ENCODE results near the gene DPRX. TPM values are rescaled to one million over a fixed set of nuclear protein-coding genes. Genes with fewer than 3 reads are reported as not detected.

The DPRX gene
- total and polyA plus RNA-seq, 2 experiments from 2014 or later = not detected

DNA sequence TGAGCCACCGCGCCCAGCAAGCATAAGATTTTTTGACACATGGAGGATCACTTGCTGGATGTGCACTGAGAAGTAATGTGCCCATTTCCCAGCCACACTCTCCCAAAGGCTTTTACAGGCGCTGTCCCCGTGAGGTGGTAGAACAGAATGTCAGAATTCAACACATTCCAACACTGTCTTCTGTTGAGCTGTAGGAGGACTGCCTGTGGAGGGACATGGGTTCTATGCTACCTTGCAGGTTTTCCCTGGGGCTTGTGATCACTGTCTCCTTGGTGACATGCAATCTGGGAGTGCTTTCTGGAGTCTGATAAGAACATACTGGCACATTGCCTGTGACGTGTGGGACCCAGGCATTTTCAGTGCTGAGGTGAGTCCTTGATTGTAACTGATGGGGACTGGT, 38.5 kb downstream of the DPRX start:
- TF ChIP-seq EZH2phosphoT487 (IDR thresholded peaks at IDR 0.05; ENCODE audit: low read depth, severe bottlenecking, unreplicated experiment) (no peak), EZH2 (IDR thresholded peaks at IDR 0.05; ENCODE audit: borderline replicate concordance) (no peak)
- Histone ChIP-seq H3K4me1 (ENCODE audit: insufficient read depth) (no peaks in the 10 kb centered on the region), H3K36me3 (replicated peaks; ENCODE audit: insufficient read depth, low read depth) (no peaks in the 10 kb centered on the region), H3K9me2 (replicated peaks; ENCODE audit: insufficient read depth) (no peaks in the 10 kb centered on the region), H3K79me2 (no peaks in the 10 kb centered on the region), H3K9me3 (ENCODE audit: low read depth) (no peaks in the 10 kb centered on the region), H3K27ac (no peak overlapping the region), H3K27me3 (no peaks in the 10 kb centered on the region), H3K4me3 (no peak overlapping the region), H4K20me1 (ENCODE audit: insufficient read depth, poor library complexity, severe bottlenecking) (no peaks in the 10 kb centered on the region), H3K4me2 (no peak overlapping the region), H2AFZ (no peak overlapping the region)
- WGBS (ENCODE audit: low lambda C conversion rate, missing lambda C conversion rate) = 74% methylated on average over 5 of the region's 5 CpGs
- no peak for DNase-seq (ENCODE audit: low spot score)

GRCh38 chr19:53671663-53672062, 39.9 kb downstream of the DPRX start:
- Histone ChIP-seq H4K20me1 (ENCODE audit: insufficient read depth, poor library complexity, severe bottlenecking) (no peaks in the 10 kb centered on the region), H3K4me2 (no peak overlapping the region), H3K9me2 (replicated peaks; ENCODE audit: insufficient read depth) (no peaks in the 10 kb centered on the region), H3K79me2 (no peaks in the 10 kb centered on the region), H3K27me3 (no peaks in the 10 kb centered on the region), H3K4me3 (no peak overlapping the region), H3K36me3 (replicated peaks; ENCODE audit: insufficient read depth, low read depth) (no peaks in the 10 kb centered on the region), H3K27ac (no peak overlapping the region), H2AFZ (no peak overlapping the region), H3K4me1 (ENCODE audit: insufficient read depth) (no peaks in the 10 kb centered on the region), H3K9me3 (ENCODE audit: low read depth) (no peaks in the 10 kb centered on the region)
- WGBS (ENCODE audit: low lambda C conversion rate, missing lambda C conversion rate) = 45% methylated on average over 3 of the region's 3 CpGs
- DNase-seq (ENCODE audit: low spot score) = no peak
- no peak for TF ChIP-seq EZH2 (IDR thresholded peaks at IDR 0.05; ENCODE audit: borderline replicate concordance)
- no peak for TF ChIP-seq EZH2phosphoT487 (IDR thresholded peaks at IDR 0.05; ENCODE audit: low read depth, severe bottlenecking, unreplicated experiment)
- TF ChIP-seq, protein P1, sequence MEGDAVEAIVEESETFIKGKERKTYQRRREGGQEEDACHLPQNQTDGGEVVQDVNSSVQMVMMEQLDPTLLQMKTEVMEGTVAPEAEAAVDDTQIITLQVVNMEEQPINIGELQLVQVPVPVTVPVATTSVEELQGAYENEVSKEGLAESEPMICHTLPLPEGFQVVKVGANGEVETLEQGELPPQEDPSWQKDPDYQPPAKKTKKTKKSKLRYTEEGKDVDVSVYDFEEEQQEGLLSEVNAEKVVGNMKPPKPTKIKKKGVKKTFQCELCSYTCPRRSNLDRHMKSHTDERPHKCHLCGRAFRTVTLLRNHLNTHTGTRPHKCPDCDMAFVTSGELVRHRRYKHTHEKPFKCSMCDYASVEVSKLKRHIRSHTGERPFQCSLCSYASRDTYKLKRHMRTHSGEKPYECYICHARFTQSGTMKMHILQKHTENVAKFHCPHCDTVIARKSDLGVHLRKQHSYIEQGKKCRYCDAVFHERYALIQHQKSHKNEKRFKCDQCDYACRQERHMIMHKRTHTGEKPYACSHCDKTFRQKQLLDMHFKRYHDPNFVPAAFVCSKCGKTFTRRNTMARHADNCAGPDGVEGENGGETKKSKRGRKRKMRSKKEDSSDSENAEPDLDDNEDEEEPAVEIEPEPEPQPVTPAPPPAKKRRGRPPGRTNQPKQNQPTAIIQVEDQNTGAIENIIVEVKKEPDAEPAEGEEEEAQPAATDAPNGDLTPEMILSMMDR (IDR thresholded peaks at IDR 0.05; ENCODE audit: poor library complexity) = no peak

MicroRNA genes within 50 kb of the gene (microRNA counts, 767-probe panel; counts per million panel counts)
- not detected for microRNA hsa-miR-1323
- not detected for microRNA hsa-miR-498
- microRNA hsa-miR-512-3p = not detected
- not detected for microRNA hsa-miR-512-5p
- not detected for microRNA hsa-miR-515-3p
- not detected for microRNA hsa-miR-515-5p
- microRNA hsa-miR-519c-3p = not detected
- microRNA hsa-miR-519e-3p = not detected
- microRNA hsa-miR-520e = not detected
- not detected for microRNA hsa-miR-520f

Small RNAs within 50 kb of the gene (microRNA-seq; reads per million reads assigned to microRNA genes)
- gene MIR1323 = 2.7 reads per million
- not detected for gene MIR498
- not detected for gene MIR512-1
- not detected for gene MIR512-2
- gene MIR515-1 = not detected
- gene MIR515-2 = not detected
- 7.2 reads per million, percentile 18 among the genes with 10 or more reads in this experiment for gene MIR519C
- not detected for gene MIR519E
- not detected for gene MIR520E
- not detected for gene MIR520F

Small RNAs within 50 kb of the gene (small RNA-seq; reads per million reads assigned to genes)
- gene MIR1323 (not detected), gene MIR498 (not detected), gene MIR512-1 (not detected), gene MIR512-2 (not detected), gene MIR515-1 (not detected), gene MIR515-2 (not detected), gene MIR519C (not detected), gene MIR519E (not detected), gene MIR520E (not detected), gene RNU6-698P (not detected)

Other genes with a start within 250 kb of the DPRX start
- gene ZNF765, start 236.8 kb upstream of the DPRX start, total RNA-seq = 16.4 and 24.5 TPM in 2 replicates
- gene ZNF765, start 236.8 kb upstream of the DPRX start, polyA plus RNA-seq = 9.3 and 12.7 TPM in 2 replicates
- 27.7 and 28.1 TPM in 2 replicates for gene ZNF761, start 200.0 kb upstream of the DPRX start, total RNA-seq
- 11.5 and 13.5 TPM in 2 replicates for gene ZNF761, start 200.0 kb upstream of the DPRX start, polyA plus RNA-seq
- gene ZNF813, start 164.3 kb upstream of the DPRX start, total RNA-seq = 7.7 and 8.6 TPM in 2 replicates
- 2.3 and 2.8 TPM in 2 replicates for gene ZNF813, start 164.3 kb upstream of the DPRX start, polyA plus RNA-seq
- 12.8 and 15.6 TPM in 2 replicates for gene ZNF331, start 93.9 kb upstream of the DPRX start, total RNA-seq
- 12.3 and 13.5 TPM in 2 replicates for gene ZNF331, start 93.9 kb upstream of the DPRX start, polyA plus RNA-seq
- gene NLRP12, start 192.3 kb downstream of the DPRX start, total RNA-seq = not detected in 2 replicates
- gene NLRP12, start 192.3 kb downstream of the DPRX start, polyA plus RNA-seq = not detected in 2 replicates
- 30.6 and 42.1 TPM in 2 replicates for gene MYADM, start 235.9 kb downstream of the DPRX start, total RNA-seq
- gene MYADM, start 235.9 kb downstream of the DPRX start, polyA plus RNA-seq = 211 and 213 TPM in 2 replicates

All from hepatocyte (in vitro differentiated cells).